ENCODE measurements around the gene CCHCR1. TPM values are rescaled to one million over a fixed set of nuclear protein-coding genes. Genes with fewer than 3 reads are reported as not detected.

Gene CCHCR1
- total and polyA plus RNA-seq, 2 of the 13 experiments (the other 11 are each of a cell fraction or from before 2014, with no cell fraction given) = 14.6 to 28.2 TPM

GRCh38 chr6:31158863-31159855, 1.6 kb upstream of the CCHCR1 start (continued):
- TF ChIP-seq RBFOX2 (IDR thresholded peaks at IDR 0.05; ENCODE audit: low read depth, low read length) (no peak), POLR2AphosphoS5 (IDR thresholded peaks at IDR 0.05; ENCODE audit: low read depth, low read length) (0 out of 2 replicates have a peak, but pooled peaks have one; percentile 37), ZNF576 (CRISPR knock-in tag; IDR thresholded peaks at IDR 0.05) (no peak), RAD21 (CRISPR knock-in tag; IDR thresholded peaks at IDR 0.05) (peak; percentile 34; the same call in 1 of the 2 replicates), ZNF670 (CRISPR knock-in tag; IDR thresholded peaks at IDR 0.05; ENCODE audit: borderline replicate concordance) (no peak), MXI1 (IDR thresholded peaks at IDR 0.05; ENCODE audit: borderline replicate concordance, low read depth, low read length) (no peak), SALL2 (CRISPR knock-in tag; IDR thresholded peaks at IDR 0.05) (no peak), ZSCAN5A (CRISPR knock-in tag; IDR thresholded peaks at IDR 0.05; ENCODE audit: borderline replicate concordance) (peak; percentile 70; the same call in 1 of the 2 replicates), NFKB2 (CRISPR knock-in tag; IDR thresholded peaks at IDR 0.05; ENCODE audit: borderline replicate concordance) (peak; percentile 70; the same call in 1 of the 2 replicates), KMT2B (CRISPR knock-in tag; IDR thresholded peaks at IDR 0.05) (0 out of 2 replicates have a peak, but pooled peaks have one; percentile 36), GATA4 (IDR thresholded peaks at IDR 0.05; ENCODE audit: borderline replicate concordance, low read depth) (no peak), ZNF256 (CRISPR knock-in tag; conservative IDR thresholded peaks at IDR 0.05) (0 out of 2 replicates have a peak, but pooled peaks have one; percentile 61), MEIS2 (CRISPR knock-in tag; IDR thresholded peaks at IDR 0.05) (0 out of 2 replicates have a peak, but pooled peaks have one; percentile 28), RXRA (CRISPR knock-in tag; IDR thresholded peaks at IDR 0.05) (peak; percentile 60), ZNF432 (CRISPR knock-in tag; IDR thresholded peaks at IDR 0.05; ENCODE audit: borderline replicate concordance) (no peak), CAMTA2 (CRISPR knock-in tag; IDR thresholded peaks at IDR 0.05; ENCODE audit: borderline replicate concordance) (0 out of 2 replicates have a peak, but pooled peaks have one; percentile 7), RCOR2 (CRISPR knock-in tag; IDR thresholded peaks at IDR 0.05) (no peak), FOXC1 (CRISPR knock-in tag; IDR thresholded peaks at IDR 0.05; ENCODE audit: borderline replicate concordance) (peak; percentile 73), KLF9 (CRISPR knock-in tag; IDR thresholded peaks at IDR 0.05; ENCODE audit: low read depth) (no peak), ARID2 (CRISPR knock-in tag; IDR thresholded peaks at IDR 0.05; ENCODE audit: borderline replicate concordance) (0 out of 2 replicates have a peak, but pooled peaks have one; percentile 51)
- TF ChIP-seq, protein P1, sequence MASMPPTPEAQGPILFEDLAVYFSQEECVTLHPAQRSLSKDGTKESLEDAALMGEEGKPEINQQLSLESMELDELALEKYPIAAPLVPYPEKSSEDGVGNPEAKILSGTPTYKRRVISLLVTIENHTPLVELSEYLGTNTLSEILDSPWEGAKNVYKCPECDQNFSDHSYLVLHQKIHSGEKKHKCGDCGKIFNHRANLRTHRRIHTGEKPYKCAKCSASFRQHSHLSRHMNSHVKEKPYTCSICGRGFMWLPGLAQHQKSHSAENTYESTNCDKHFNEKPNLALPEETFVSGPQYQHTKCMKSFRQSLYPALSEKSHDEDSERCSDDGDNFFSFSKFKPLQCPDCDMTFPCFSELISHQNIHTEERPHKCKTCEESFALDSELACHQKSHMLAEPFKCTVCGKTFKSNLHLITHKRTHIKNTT (CRISPR knock-in tag; IDR thresholded peaks at IDR 0.05) = peak; percentile 65; the same call in 1 of the 2 replicates
- TF ChIP-seq, protein P2, sequence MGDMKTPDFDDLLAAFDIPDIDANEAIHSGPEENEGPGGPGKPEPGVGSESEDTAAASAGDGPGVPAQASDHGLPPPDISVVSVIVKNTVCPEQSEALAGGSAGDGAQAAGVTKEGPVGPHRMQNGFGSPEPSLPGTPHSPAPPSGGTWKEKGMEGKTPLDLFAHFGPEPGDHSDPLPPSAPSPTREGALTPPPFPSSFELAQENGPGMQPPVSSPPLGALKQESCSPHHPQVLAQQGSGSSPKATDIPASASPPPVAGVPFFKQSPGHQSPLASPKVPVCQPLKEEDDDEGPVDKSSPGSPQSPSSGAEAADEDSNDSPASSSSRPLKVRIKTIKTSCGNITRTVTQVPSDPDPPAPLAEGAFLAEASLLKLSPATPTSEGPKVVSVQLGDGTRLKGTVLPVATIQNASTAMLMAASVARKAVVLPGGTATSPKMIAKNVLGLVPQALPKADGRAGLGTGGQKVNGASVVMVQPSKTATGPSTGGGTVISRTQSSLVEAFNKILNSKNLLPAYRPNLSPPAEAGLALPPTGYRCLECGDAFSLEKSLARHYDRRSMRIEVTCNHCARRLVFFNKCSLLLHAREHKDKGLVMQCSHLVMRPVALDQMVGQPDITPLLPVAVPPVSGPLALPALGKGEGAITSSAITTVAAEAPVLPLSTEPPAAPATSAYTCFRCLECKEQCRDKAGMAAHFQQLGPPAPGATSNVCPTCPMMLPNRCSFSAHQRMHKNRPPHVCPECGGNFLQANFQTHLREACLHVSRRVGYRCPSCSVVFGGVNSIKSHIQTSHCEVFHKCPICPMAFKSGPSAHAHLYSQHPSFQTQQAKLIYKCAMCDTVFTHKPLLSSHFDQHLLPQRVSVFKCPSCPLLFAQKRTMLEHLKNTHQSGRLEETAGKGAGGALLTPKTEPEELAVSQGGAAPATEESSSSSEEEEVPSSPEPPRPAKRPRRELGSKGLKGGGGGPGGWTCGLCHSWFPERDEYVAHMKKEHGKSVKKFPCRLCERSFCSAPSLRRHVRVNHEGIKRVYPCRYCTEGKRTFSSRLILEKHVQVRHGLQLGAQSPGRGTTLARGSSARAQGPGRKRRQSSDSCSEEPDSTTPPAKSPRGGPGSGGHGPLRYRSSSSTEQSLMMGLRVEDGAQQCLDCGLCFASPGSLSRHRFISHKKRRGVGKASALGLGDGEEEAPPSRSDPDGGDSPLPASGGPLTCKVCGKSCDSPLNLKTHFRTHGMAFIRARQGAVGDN (CRISPR knock-in tag; IDR thresholded peaks at IDR 0.05) = peak; percentile 58

All from HepG2 (cell line).